H9 (cell line): ENCODE results near the gene MUSK. TPM values are rescaled to one million over a fixed set of nuclear protein-coding genes. Genes with fewer than 3 reads are reported as not detected.

Source experiments
- DNase-seq: peaks from one replicate; pipeline ENCODE4 v3.0.0-alpha.2; 2017
- H2AFZ ChIP-seq: one replicate; pipeline ENCODE4 v1.6.1; 2013; ENCODE audit warnings: mild to moderate bottlenecking, low read length, control low read depth, moderate library complexity
- H2AK5ac ChIP-seq: 2 replicates; pipeline ENCODE4 v1.6.1; 2013; ENCODE audit warnings: low read length, control low read depth, mixed read lengths; ENCODE audit not compliant: insufficient read length
- H2BK120ac ChIP-seq: one replicate; pipeline ENCODE4 v1.6.1; 2013; ENCODE audit warnings: low read depth, mild to moderate bottlenecking, low read length, control low read depth, inconsistent platforms; ENCODE audit not compliant: poor library complexity, severe bottlenecking
- H2BK12ac ChIP-seq: 2 replicates; pipeline ENCODE4 v1.6.1; 2013; ENCODE audit warnings: low read length, control low read depth, mixed read lengths, low read depth; ENCODE audit not compliant: insufficient read length
- H2BK15ac ChIP-seq: 2 replicates; pipeline ENCODE4 v1.6.1; 2013; ENCODE audit warnings: low read depth, low read length, control low read depth
- H2BK20ac ChIP-seq: one replicate; pipeline ENCODE4 v1.6.1; 2013; ENCODE audit warnings: low read depth, mild to moderate bottlenecking, low read length, control low read depth, inconsistent platforms; ENCODE audit not compliant: poor library complexity, severe bottlenecking
- H2BK5ac ChIP-seq: 2 replicates; pipeline ENCODE4 v1.6.1; 2013; ENCODE audit warnings: low read length, control low read depth, mixed read lengths; ENCODE audit not compliant: insufficient read length
- H3K14ac ChIP-seq: 2 replicates; pipeline ENCODE4 v1.6.1; 2013; ENCODE audit warnings: low read length, control low read depth; ENCODE audit not compliant: insufficient read depth
- H3K18ac ChIP-seq: 2 replicates; pipeline ENCODE4 v1.6.1; 2013; ENCODE audit warnings: low read depth, mild to moderate bottlenecking, mixed read lengths, low read length, control low read depth; ENCODE audit not compliant: insufficient read length
- H3K23ac ChIP-seq: 2 replicates; pipeline ENCODE4 v1.6.1; 2013; ENCODE audit warnings: low read length, control low read depth, mixed read lengths, low read depth; ENCODE audit not compliant: insufficient read length
- H3K23me2 ChIP-seq: 2 replicates; pipeline ENCODE4 v1.6.1; 2013; ENCODE audit warnings: low read depth, mild to moderate bottlenecking, mixed read lengths, low read length, control low read depth; ENCODE audit not compliant: insufficient read length, poor library complexity, severe bottlenecking
- H3K27ac ChIP-seq: 2 replicates; pipeline ENCODE4 v1.5.1; 2013; ENCODE audit warnings: low read length, control low read depth, mixed read lengths, low read depth; ENCODE audit not compliant: insufficient read length
- H3K27me3 ChIP-seq: 2 replicates; pipeline ENCODE4 v1.6.1; 2013; ENCODE audit warnings: low read length, control low read depth, inconsistent platforms; ENCODE audit not compliant: insufficient read depth
- H3K4ac ChIP-seq: 2 replicates; pipeline ENCODE4 v1.6.1; 2013; ENCODE audit warnings: low read depth, mild to moderate bottlenecking, control low read depth, inconsistent platforms, low read length, moderate library complexity
- H3K4me1 ChIP-seq: 2 replicates; pipeline ENCODE4 v1.6.1; 2013; ENCODE audit warnings: low read length, control low read depth, inconsistent platforms; ENCODE audit not compliant: insufficient read depth
- H3K4me2 ChIP-seq: 2 replicates; pipeline ENCODE4 v1.6.1; 2013; ENCODE audit warnings: low read length, control low read depth, mixed read lengths; ENCODE audit not compliant: insufficient read length, insufficient read depth
- H3K56ac ChIP-seq: 2 replicates; pipeline ENCODE4 v1.6.1; 2013; ENCODE audit warnings: low read depth, mild to moderate bottlenecking, mixed read lengths, low read length, control low read depth; ENCODE audit not compliant: insufficient read length
- H3K79me1 ChIP-seq: 2 replicates; pipeline ENCODE4 v1.6.1; 2013; ENCODE audit warnings: low read depth, mild to moderate bottlenecking, moderate library complexity, low read length, control low read depth, inconsistent platforms; ENCODE audit not compliant: insufficient read depth, poor library complexity, severe bottlenecking
- H3K79me2 ChIP-seq: 2 replicates; pipeline ENCODE4 v1.6.1; 2013; ENCODE audit warnings: low read length, control low read depth, inconsistent platforms; ENCODE audit not compliant: insufficient read depth
- H3K9ac ChIP-seq: 2 replicates; pipeline ENCODE4 v1.6.1; 2013; ENCODE audit warnings: low read length, control low read depth, mixed read lengths; ENCODE audit not compliant: insufficient read length; ENCODE audit errors: extremely low read depth
- H3K9me3 ChIP-seq: one replicate; pipeline ENCODE4 v1.6.1; 2013; ENCODE audit warnings: low read depth, low read length, inconsistent platforms; ENCODE audit not compliant: control insufficient read depth
- H3T11ph ChIP-seq: one replicate; pipeline ENCODE4 v1.6.1; 2013; ENCODE audit warnings: mild to moderate bottlenecking, low read length, control low read depth, inconsistent platforms
- H4K20me1 ChIP-seq: one replicate; pipeline ENCODE4 v1.6.1; 2013; ENCODE audit not compliant: control insufficient read depth, insufficient read length, insufficient read depth
- H4K5ac ChIP-seq: 2 replicates; pipeline ENCODE4 v1.6.1; 2013; ENCODE audit warnings: low read depth, mild to moderate bottlenecking, mixed read lengths, low read length, control low read depth; ENCODE audit not compliant: insufficient read length
- H4K8ac ChIP-seq: replicated peaks from 2 replicates; pipeline ENCODE4 v1.6.1; 2013; ENCODE audit warnings: low read length, control low read depth, mixed read lengths, low read depth; ENCODE audit not compliant: insufficient read length
- H4K91ac ChIP-seq: 2 replicates; pipeline ENCODE4 v1.6.1; 2013; ENCODE audit warnings: low read depth, mild to moderate bottlenecking, moderate library complexity, mixed read lengths, low read length, control low read depth; ENCODE audit not compliant: insufficient read length
- H3K27ac Mint-ChIP-seq, 3 experiments: 2 replicates in 2 of 3; 3 replicates in 1 of 3; pipeline ENCODE4 v1.8.0; 2020 to 2021; ENCODE audit warnings: mixed read lengths in 3 of 3, mild to moderate bottlenecking in 1 of 3, moderate library complexity in 1 of 3
- H3K27me3 Mint-ChIP-seq: 2 replicates; pipeline ENCODE4 v1.8.0; 2021; ENCODE audit warnings: low read depth, mild to moderate bottlenecking, moderate library complexity, mixed read lengths
- H3K36me3 Mint-ChIP-seq, 3 experiments: 2 replicates in 2 of 3; 3 replicates in 1 of 3; pipeline ENCODE4 v1.8.0; 2020 to 2021; ENCODE audit warnings: low read depth in 3 of 3, mixed read lengths in 3 of 3; ENCODE audit not compliant: insufficient read depth in 1 of 3
- H3K4me1 Mint-ChIP-seq, 2 experiments: 2 replicates each; pipeline ENCODE4 v1.8.0; 2020; ENCODE audit warnings: mixed read lengths in 2 of 2
- H3K4me3 Mint-ChIP-seq, 2 experiments: 2 replicates in 1 of 2; 3 replicates in 1 of 2; pipeline ENCODE4 v1.8.0; 2020 to 2021; ENCODE audit warnings: mild to moderate bottlenecking in 2 of 2, mixed read lengths in 2 of 2, moderate library complexity in 1 of 2
- H3K9me3 Mint-ChIP-seq, 2 experiments: 2 replicates in 1 of 2; 3 replicates in 1 of 2; pipeline ENCODE4 v1.8.0; 2020; ENCODE audit warnings: mild to moderate bottlenecking in 2 of 2, mixed read lengths in 2 of 2, moderate library complexity in 1 of 2
- CTCF ChIP-seq: fragments of 200-600 bp; sonication (generic); conservative IDR thresholded peaks from 3 replicates; pipeline ENCODE4 v1.8.0; 2021; ENCODE audit warnings: antibody characterized with exemption, mild to moderate bottlenecking
- WGBS: extraction: QIAGEN DNeasy Blood & Tissue Kit; methylation state at CpG from one replicate; pipeline ENCODE4 v1.1.7; 2013; ENCODE audit warnings: missing lambda C conversion rate, low lambda C conversion rate, mixed read lengths; ENCODE audit not compliant: insufficient read length; ENCODE audit errors: extremely low coverage; 5-methylcytosine and 5-hydroxymethylcytosine counted together
- total RNA-seq: library from RNA; stranded (reverse); gene quantifications from 2 replicates; pipeline ENCODE4 v1.2.1, GENCODE V29; 2021

The MUSK gene
- total RNA-seq, 1 experiment from 2014 or later = not detected

DNA sequence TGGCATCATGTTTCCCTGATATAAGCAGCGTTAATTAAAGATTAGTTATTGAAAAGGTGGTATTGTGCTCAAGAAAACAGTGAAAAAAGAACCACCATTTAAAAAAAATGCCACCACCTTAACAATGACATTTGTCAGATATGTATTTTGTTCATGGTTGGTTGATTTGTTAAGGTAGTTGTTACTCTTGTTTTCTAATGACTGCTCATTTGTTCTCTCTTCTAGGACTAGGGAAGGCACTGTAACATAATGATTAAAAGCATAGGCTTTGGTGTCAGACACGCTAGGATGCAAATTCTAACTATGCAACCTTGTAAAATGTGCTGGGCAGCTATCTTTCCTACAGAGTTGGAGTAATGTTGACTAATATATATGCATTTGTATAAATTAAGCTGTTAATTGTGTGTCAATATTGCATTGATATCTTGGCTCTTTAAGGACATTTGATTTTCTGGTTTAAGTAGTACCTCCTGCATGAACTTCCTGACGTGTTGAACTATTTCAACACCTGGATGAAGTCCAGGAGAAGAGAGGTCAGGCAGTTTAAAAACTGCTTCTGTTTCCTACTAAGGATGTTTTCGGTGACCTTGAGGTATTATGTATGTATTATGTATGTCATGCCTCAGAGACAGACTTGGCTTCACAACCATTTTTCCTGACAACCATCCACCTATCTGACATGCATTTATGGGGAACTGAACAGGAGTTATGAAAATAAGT is 77.8 kb downstream of the MUSK start:
- Histone ChIP-seq H3T11ph (no peak overlapping the region), H3K18ac (no peak overlapping the region), H2BK5ac (no peak overlapping the region), H3K4ac (no peak overlapping the region), H2BK20ac (no peak overlapping the region), H4K20me1 (no peaks in the 10 kb centered on the region), H4K5ac (no peak overlapping the region), H3K4me2 (no peak overlapping the region), H3K56ac (no peak overlapping the region), H3K14ac (no peak overlapping the region), H3K79me2 (no peaks in the 10 kb centered on the region), H2BK120ac (no peak overlapping the region), H2AFZ (no peak overlapping the region), H2BK12ac (no peak overlapping the region), H3K23me2 (no peaks in the 10 kb centered on the region), H3K27ac (no peak overlapping the region), H3K9ac (no peak overlapping the region), H4K8ac (no peak overlapping the region), H4K91ac (no peak overlapping the region), H3K27me3 (no peaks in the 10 kb centered on the region), H2AK5ac (no peak overlapping the region), H3K23ac (no peak overlapping the region), H3K4me1 (no peaks in the 10 kb centered on the region; the same call in 1 of the 2 replicates), H3K79me1 (no peaks in the 10 kb centered on the region), H2BK15ac (no peak overlapping the region), H3K9me3 (no peaks in the 10 kb centered on the region)
- H3K27me3 Mint-ChIP-seq = no peaks in the 10 kb centered on the region
- H3K9me3 Mint-ChIP-seq = no peaks in the 10 kb centered on the region
- H3K36me3 Mint-ChIP-seq = no peaks in the 10 kb centered on the region
- peak overlapping the region in 1 of 3 experiments; percentile 7; a peak in 1 of 7 replicates for H3K27ac Mint-ChIP-seq
- no CpG with 5 or more reads among the region's 4 CpGs for WGBS
- no peak overlapping the region for H3K4me3 Mint-ChIP-seq
- no peak for DNase-seq
- TF ChIP-seq CTCF = no peak
- peaks cover 13 to 16% of the 10 kb centered on the region in 2 experiments for H3K4me1 Mint-ChIP-seq
